Activated CD8-positive, alpha-beta memory T cell treated with anti-CD3 and anti-CD28 coated beads, Interleukin-2, amount 50 U/mL, for 1 hour (primary cell): ENCODE measurements around the gene DNAJC4.

Experiments used
- DNase-seq: peaks from one replicate; pipeline ENCODE4 v3.0.0-alpha.2; 2020; ENCODE audit errors: extremely low read depth

Gene DNAJC4

DNA sequence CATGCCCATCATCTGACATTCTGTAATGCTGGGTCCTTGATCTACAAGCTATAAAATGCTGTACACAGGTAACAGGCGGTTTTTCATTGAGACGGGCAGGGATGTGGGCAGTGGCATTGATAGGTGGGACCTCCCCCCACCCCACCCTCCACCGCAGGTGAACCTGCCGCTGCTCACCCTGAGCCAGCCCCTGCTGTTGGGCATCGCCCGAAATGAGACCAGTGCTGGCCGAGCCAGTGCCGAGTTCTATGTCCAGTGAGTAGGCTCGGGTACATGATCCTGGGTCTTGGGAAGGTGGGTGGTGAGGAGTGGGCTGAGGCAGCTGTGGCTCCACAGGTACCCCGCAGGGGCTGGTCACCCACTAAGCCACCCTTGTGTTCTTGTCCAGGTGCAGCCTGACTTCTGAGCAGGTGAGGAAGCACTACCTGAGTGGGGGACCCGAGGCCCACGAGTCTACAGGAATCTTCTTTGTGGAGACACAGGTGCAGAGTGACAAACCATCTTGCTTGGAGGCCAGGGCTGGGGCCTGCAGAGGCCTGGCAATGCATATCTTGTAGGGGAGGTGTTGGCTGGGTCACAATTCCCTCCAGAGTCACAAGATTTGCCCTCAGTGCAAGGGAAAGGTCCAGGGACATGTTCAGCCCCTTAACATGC, 1.1 kb upstream of the DNAJC4 start:
- DNase-seq = no peak

DNA sequence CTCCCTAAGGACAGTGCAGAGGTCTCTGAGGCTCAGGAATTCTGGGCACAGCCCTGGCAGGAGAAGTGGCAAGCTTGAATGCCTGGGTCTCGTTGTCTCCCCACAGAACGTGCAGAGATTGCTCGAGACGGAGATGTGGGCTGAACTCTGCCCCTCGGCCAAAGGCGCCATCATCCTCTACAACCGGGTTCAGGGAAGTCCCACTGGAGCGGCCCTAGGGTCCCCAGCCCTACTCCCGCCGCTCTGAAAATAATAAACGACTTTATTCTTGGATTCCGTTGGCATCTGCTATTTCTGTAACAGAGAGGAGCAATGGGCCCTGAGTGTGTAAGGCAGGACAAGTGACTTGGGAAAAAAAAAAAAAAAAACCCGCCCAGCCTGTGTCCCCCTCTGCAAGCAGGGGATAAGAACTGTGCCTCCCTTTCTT, 591 bp upstream of the DNAJC4 start:
- DNase-seq = no peak

DNA sequence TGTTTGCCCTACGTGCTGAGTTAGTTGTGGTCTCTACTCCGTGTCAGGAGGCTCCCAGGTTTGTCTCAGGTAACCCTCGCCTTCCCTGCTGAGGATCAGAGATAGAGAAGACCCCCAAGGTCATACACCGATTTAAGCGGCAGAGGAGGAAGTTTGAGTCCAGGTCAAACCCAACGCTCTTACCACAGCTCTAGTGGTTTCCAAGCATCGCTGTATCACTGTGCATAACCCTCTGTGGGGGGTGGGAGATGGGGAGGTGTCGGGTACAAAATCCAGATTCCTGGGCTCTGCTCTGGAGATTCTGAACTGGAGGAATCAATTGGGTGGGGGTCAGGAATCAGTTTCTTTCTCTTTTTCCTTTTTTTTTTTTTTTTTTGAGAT, 627 bp downstream of the DNAJC4 start:
- DNase-seq = no peak

DNA sequence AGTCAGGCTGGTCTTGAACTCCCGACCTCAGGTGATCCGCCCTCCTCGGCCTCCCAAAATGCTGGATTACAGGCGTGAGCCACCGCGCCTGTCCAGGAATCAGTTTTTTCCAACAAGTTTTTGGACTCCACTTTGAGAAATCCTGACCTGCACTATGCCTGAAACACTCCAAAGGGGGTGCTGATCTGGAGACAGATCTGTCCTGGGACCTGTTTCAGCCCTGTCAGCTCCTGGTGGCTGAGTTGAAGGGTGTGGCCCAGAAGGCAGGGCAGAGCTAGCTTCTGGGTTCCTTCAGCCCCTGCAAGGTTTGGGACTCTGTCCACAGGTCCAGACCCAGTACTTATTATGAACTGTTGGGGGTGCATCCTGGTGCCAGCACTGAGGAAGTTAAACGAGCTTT, 1.2 kb downstream of the DNAJC4 start:
- DNase-seq = no peak

DNA sequence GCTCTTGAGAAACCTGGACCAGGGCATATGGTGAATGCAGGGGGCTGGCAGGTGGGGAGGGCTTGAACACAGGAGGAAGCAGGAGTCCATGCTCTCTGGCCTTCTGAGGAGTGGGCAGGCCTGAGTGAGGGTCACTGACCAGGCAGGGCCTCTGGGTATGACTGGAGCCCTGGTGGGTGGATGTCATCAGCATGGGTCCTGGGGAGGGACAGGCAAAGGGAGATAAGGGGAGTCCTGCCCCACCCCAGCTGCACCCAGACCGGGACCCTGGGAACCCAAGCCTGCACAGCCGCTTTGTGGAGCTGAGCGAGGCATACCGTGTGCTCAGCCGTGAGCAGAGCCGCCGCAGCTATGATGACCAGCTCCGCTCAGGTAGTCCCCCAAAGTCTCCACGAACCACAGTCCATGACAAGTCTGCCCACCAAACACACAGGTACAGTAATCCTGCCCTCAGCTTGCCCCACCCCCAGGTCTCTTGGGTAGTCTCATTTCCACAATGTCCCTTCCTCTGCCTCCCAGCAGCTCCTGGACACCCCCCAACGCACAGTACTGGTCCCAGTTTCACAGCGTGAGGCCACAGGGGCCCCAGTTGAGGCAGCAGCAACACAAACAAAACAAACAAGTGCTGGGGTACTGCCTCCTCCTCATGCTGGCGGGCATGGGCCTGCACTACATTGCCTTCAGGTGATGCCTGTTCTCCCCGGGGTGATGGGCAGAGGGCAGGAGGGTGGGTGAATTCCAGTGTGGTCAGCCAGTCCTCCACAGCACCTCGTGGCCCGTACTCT, 2.0 kb downstream of the DNAJC4 start:
- DNase-seq = no peak

DNA sequence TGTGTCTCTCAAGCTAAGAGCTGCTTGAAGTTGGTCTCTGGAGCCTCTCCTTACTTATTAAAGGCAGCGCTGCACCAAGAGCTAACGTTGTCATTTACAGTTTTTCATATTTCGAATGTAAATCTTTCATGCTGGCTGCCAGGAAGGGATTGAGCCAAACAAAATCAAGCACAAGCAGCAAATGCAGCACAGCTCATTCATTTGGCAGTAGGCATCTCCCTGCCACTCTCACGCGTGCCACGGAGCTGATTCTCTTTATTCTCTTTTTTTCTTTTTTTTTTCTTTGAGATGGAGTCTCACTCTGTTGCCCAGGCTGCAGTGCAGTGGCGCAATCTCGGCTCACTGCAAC, 2.6 kb downstream of the DNAJC4 start:
- no peak for DNase-seq

DNA sequence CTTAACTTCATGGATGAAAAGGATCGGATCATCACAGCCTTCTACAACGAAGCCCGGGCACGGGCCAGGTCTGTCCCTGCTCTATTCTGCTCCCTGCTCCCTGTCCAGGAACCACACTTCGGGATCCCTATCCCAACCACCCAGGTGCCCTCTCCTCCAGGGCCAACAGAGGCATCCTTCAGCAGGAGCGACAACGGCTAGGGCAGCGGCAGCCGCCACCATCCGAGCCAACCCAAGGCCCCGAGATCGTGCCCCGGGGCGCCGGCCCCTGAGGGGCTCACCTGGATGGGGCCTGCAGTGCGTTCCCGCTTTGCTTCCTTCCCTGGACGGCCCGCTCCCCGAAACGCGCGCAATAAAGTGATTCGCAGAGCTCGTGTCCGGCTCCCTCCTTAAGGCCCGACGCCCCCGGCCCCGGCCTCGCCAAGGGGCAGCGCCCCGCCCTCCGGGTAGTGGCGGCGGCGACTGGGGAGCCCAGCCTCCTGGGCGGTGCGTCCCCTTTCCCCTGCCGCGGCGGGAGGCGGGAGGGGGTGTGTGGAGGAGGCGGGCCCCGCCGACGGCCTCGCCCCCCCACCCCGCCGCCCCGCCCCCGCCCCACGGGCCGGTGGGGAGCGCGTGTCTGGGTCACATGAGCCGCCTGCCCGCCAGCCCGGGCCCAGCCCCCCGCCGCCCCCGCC, 3.7 kb downstream of the DNAJC4 start, which contains the start of gene VEGFB:
Gene VEGFB (plus strand): TSS at position 672 of the 674 bp plus-strand sequence. CDS start 250 bp downstream, outside the sequence.
- DNase-seq = no peak

DNA sequence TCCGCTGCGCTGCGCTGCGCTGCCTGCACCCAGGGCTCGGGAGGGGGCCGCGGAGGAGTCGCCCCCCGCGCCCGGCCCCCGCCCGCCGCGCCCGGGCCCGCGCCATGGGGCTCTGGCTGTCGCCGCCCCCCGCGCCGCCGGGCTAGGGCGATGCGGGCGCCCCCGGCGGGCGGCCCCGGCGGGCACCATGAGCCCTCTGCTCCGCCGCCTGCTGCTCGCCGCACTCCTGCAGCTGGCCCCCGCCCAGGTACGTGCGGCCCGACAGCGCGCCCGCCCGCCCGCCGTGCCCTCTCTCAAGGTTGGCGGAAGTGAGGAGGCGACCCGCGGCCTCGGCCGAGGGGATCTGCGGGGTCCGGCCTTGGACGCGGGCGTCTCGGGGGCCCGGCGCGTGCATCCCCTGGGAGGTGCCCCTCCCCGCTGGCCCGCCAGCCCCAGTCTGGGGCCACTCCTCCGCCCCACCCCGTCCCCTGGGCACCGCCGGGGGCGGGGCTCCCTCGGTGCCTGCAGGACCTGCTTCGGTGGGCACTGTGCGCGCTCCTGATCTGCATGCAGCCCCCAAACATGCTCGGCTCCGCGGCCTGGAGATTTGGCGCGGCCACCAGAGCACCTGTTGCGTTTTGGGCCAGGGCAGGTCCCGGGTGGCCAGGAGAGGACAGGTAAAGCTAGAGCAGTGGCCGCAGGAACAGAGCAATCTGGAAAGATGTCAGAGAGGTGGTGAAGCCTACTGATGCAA, 4.5 kb downstream of the DNAJC4 start:
- no peak for DNase-seq

DNA sequence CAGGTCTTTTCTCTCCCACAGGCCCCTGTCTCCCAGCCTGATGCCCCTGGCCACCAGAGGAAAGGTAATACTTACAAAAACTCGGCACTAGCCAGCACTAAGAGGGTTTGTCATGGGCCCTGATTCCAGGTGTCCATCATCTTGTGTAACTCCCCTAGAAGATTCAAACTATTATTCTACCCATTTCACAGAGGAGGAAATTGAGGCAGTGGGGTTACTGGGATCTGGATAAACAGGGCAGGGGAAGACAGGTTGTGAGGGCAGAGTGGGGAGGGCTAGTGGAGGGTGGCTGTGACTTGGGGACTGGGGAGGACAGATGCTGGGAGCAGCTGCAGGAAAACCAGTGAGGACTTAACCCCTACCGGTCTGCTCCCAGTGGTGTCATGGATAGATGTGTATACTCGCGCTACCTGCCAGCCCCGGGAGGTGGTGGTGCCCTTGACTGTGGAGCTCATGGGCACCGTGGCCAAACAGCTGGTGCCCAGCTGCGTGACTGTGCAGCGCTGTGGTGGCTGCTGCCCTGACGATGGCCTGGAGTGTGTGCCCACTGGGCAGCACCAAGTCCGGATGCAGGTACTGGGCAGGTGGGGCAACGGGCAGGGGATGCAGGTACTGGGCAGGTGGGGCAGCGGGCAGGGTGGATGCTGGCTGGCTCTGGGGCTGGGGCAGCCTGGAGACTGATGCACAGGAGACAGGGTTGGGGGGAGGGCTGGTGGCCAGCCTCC, 5.3 kb downstream of the DNAJC4 start:
- DNase-seq = no peak

DNA sequence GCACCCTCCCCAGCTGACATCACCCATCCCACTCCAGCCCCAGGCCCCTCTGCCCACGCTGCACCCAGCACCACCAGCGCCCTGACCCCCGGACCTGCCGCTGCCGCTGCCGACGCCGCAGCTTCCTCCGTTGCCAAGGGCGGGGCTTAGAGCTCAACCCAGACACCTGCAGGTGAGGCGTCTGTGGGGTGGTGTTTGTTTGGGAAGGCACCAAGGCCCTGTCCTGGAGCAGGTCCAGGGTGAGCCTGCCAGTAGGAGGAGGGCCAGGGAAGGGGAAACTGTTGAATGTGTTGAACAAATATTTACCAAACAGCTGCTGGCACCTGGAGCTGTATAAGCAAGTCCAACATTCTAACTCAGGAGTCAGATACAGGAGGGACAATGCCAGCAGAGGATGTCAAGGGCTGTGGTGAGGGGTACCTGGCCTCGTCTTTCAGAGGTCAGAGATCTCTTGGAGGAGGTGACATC, 7.2 kb downstream of the DNAJC4 start:
- DNase-seq = no peak

DNA sequence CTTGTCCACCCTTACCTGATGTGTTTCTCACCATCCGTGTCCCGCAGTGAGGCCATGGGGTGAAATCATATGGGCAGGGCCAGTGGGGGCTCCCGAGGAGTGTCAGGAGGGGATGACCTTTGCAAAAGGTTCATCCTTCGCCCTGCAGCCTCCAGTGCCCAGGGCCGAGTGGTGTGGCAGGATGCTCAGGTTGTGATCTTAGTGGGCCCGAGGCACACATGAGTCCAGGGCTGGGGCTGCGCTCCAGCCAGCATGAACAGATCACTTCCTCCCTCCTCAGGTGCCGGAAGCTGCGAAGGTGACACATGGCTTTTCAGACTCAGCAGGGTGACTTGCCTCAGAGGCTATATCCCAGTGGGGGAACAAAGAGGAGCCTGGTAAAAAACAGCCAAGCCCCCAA, 7.7 kb downstream of the DNAJC4 start:
- no peak for DNase-seq

DNA sequence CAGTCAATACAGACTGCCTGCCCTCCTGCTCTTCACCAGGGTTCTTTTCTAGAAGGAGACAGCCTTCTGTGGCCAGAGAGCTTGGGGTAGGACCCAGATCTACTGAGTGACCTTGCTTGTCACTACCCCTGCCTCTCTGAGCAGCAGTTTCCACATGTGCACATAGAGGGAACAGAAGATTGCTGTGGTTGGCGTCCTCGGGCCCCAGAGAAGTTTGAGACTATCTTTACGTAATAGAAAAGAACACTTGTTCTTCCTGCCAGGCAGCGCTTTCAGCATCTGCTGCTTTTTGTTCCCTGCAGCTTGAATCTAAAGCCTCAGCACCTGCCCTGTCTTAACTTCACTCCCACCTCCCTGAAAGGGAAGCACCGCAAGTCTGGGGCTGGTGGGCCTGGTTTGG, 8.7 kb downstream of the DNAJC4 start:
- DNase-seq = no peak

DNA sequence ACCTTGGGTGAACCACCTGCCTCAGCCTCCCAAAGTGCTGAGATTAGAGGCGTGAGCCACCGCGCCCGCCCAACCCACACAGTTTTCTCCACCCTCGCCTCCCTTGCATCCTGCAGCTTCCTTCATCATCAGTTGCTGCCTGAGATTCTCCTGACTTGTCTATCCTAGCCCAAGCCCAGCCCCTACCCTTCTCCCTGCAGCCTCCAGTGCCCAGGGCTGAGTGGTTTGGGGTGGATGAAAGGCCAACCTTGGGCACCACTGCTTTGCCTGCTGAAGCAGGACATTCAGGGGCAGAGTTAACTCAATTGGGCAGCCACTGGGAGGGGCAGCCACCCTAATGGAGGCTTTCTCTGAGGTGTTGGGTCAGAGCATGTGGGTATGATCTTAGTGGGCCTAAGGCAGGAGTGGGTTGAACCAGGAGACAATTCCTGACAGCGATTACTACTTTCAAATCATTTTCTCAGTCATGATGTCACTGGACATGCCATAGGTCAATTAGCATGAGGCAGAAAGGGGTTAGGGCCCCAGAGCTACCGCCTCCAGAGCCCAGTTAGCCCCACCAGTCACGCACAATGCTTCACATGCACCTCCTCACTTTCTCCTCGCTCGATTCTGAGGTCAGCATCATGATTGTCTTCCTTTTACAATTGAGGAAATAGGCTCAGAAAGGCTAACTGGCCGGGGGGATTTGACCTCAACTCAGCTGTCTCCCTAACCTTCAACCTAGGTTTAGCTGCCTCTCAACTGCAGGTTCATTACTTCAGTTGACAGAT, 9.5 kb downstream of the DNAJC4 start:
- DNase-seq = no peak

DNA sequence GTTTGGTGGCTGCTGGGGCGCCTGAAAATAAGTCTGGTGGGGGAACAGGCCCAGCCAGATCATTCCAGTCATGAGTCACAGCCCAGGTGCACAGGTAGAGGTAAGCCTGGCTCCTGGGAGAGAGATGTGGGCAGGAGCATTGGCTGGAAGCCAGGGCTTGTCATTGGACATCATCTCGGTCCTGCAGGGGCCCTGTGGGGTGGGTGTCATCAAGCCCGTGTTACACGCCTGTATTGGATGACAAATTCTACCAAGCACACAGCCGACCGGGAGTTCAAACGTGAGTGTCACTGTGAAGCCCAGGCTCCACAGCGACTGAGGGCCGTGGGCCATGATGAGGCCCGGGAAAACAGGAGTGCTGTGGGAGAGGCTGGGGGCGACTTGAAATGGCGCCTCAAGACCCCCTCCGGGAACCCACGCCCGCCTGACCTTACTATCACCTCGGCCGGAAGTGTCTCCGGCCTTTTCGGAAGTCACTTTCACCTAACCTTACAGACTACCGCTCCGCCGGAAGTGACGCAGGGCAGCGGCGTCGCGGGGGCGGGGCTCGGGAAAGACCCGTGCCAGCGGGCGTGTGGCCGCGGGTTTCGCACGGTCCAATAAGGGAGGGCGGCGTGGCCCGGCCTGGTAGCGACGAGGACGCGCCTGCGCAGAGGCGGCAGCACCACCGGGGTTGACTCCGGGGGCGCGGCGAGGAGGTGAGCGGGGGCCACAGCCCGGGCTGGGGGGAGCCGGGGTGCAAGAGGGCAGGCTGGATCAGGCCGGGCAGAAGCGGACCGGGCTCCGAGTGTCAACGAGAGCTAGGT, 10.3 kb downstream of the DNAJC4 start, which contains the start of gene FKBP2:
Gene FKBP2 (plus strand): TSS at position 661 of the 806 bp plus-strand sequence. CDS start 1,293 bp downstream, outside the sequence.
- DNase-seq = peak; percentile 91

DNA sequence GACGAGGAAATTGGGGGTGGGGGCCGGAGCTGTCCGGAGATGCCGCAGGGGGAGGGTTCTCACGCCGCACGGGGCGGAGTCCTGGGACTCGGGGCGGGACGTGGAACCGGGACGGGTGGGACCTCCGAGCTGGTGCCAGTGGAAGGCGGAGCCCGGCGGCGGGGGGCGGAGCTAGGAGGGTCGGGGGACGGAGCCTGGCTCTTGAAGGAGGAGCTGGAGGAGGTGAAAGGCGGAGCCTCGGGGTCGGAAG, 10.8 kb downstream of the DNAJC4 start:
- peak; percentile 97 for DNase-seq

DNA sequence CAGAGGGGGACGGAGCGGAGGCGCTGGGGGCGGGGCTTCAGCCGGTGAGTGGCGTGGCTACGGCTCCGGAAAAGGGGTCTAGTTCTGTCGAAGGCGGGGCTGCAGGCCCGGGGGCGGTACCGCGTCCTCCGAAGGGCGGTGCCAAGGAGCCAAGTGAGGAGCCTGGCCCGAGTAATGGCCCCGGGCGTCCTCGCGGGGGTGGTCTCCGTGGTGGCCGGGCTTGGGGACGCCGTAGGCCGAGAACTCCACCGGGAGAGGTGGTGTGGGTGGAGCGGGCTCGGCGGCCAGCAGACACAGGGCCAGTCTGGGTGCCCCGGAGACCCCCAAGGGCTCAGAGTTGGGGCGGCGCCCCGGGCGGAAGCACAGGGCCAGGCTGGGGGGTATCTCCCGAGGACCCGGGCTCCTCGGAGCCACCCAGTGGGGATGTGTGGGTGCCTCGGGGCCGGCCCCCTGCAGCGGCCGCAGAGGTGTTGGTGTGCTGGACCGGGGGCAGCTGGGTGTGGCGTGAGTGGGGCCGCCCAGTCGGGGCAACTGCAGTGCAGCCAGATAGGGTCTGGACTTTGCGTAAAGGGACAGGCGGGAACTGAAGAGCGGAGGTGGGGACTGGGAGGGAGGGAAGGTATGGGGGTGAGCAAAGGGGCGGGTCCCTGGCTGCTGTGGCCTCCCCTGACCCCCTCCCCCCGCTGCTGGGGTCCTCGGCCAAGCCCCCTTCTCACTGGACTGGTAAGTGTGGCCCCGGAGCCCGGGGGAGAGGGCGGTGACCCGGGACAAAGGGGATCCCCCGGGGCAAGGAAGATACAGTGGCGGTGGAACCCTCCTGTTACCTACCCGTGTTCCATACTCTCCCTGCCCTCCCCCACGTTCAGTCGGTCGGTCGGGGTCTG, 11.4 kb downstream of the DNAJC4 start:
- no peak for DNase-seq

DNA sequence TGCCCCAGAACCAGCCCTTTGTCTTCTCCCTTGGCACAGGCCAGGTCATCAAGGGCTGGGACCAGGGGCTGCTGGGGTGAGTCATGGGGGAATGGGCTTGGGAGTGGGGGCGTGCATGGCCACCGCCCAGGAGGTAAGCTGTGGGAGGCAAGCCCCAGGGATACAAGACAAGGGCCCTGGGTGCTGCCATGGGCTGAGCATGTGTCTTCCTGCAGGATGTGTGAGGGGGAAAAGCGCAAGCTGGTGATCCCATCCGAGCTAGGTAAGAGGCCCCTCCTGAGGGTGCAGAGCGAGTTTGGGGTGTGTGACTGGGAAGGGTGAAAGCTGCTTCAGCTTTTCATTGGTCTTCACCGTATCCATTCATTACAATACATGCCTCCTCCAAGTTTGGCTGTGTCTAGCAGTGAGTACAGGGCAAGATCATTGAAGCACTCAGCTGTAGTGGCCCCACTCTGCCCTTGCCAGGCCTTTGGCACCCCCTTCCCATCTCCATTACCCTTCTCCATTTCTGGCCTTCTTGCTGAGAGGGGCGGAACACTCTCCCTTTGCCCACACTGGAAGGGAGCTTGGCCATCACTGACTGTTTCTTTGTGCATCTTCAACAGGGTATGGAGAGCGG, 13.0 kb downstream of the DNAJC4 start:
- DNase-seq = no peak

DNA sequence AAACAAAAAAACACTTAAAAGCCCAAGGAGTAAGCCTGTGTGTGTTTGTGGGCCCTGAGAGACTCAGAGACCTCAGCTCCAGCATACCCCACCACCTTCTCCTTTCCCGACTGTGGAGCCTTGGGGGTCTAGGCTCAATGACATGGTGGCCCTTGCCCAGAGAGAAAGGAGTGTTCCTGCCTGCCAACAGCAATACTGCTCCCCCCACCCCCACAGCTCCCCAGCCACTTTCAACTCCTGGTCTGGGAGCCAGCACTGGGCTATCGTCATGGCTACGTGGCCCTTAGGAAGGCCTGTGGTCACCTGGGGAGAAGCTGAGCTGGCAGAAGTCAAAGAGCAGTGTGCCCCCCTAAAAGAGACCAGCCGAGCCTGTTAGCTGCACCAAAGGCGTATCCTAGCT, 13.8 kb downstream of the DNAJC4 start:
- no peak for DNase-seq

DNA sequence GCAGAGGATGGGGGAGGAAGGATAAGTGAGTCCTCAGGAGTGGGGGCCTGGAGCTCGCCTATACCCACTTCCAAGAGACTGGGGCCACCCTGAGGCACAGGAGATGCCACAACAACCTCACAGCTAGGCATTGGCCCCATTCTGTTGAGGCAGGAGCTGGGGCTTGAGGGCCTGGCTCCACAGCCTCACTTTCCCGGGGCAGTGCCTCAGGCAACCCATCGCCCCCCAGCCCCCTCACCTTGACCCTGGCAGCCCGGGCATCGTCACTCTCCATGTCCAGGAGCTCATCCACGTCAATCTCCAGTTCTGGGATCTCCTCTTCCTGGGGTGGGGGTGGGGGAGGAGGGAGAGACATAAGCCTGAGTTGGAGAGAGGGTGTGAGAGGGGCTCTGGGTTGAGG, 14.6 kb downstream of the DNAJC4 start:
- no peak for DNase-seq
